CD14-positive monocyte (primary cell): ENCODE measurements around the gene KCTD16. TPM values are rescaled to one million over a fixed set of nuclear protein-coding genes. Genes with fewer than 3 reads are reported as not detected.

Source experiments
- DNase-seq, 3 donors: peaks; one replicate each; pipeline ENCODE4 v3.0.0-alpha.2; 2011 to 2022
- H2AFZ ChIP-seq: 2 replicates; pipeline ENCODE4 v1.6.0; 2012; ENCODE audit warnings: mild to moderate bottlenecking, low read depth, low read length, inconsistent platforms; ENCODE audit not compliant: insufficient read depth, poor library complexity, severe bottlenecking
- H3K27ac ChIP-seq, 2 donors: 1 replicate in 1 of 2; 2 replicates in 1 of 2; pipeline ENCODE4 v1.5.1; 2012 to 2013; ENCODE audit warnings: low read length in 2 of 2, control low read depth in 1 of 2, inconsistent platforms in 1 of 2, low read depth in 1 of 2, mild to moderate bottlenecking in 1 of 2
- H3K27me3 ChIP-seq, 2 donors: one replicate each; pipeline versions ENCODE4 v1.6.0 to v1.6.1; 2011 to 2013; ENCODE audit warnings: low read length in 2 of 2; ENCODE audit not compliant: control insufficient read depth in 2 of 2, insufficient read depth in 2 of 2
- H3K36me3 ChIP-seq, 2 donors: replicated peaks in 1 of 2; 1 replicate in 1 of 2; 2 replicates in 1 of 2; pipeline versions ENCODE4 v1.5.1 to v1.6.1; 2012 to 2013; ENCODE audit warnings: low read length in 2 of 2, control low read depth in 1 of 2, inconsistent platforms in 1 of 2, mild to moderate bottlenecking in 1 of 2; ENCODE audit not compliant: insufficient read depth in 2 of 2, control insufficient read depth in 1 of 2
- H3K4me1 ChIP-seq, 2 donors: 1 replicate in 1 of 2; 2 replicates in 1 of 2; pipeline versions ENCODE4 v1.5.1 to v1.6.1; 2012 to 2013; ENCODE audit warnings: low read length in 2 of 2, control low read depth in 1 of 2, inconsistent platforms in 1 of 2, mild to moderate bottlenecking in 1 of 2, moderate library complexity in 1 of 2; ENCODE audit not compliant: insufficient read depth in 2 of 2, control insufficient read depth in 1 of 2
- H3K4me2 ChIP-seq: replicated peaks from 2 replicates; pipeline ENCODE3; 2012; ENCODE audit warnings: low read length, moderate library complexity, mild to moderate bottlenecking; ENCODE audit not compliant: poor library complexity, severe bottlenecking; ENCODE audit errors: extremely low read depth
- H3K4me3 ChIP-seq, 3 experiments: fragments of 200-600 bp in 1 of 3; sonication (generic) in 1 of 3; replicated peaks in 1 of 3; 1 replicate in 2 of 3; 2 replicates in 1 of 3; pipeline ENCODE4 v1.5.1; 2011 to 2013; ENCODE audit warnings: low read length in 3 of 3, mild to moderate bottlenecking in 3 of 3, control low read depth in 2 of 3, low read depth in 2 of 3, inconsistent platforms in 1 of 3, moderate library complexity in 1 of 3
- H3K79me2 ChIP-seq: 2 replicates; pipeline ENCODE4 v1.6.0; 2012; ENCODE audit warnings: mild to moderate bottlenecking, control low read depth, inconsistent platforms, low read length, moderate library complexity; ENCODE audit not compliant: insufficient read depth
- H3K9ac ChIP-seq: 2 replicates; pipeline ENCODE4 v1.6.0; 2017; ENCODE audit warnings: low read length, mild to moderate bottlenecking; ENCODE audit not compliant: insufficient read depth, poor library complexity, severe bottlenecking
- H3K9me3 ChIP-seq, 2 donors: replicated peaks in 1 of 2; 1 replicate in 1 of 2; 2 replicates in 1 of 2; pipeline versions ENCODE4 v1.5.1 to v1.6.1; 2012 to 2013; ENCODE audit warnings: low read length in 2 of 2, control low read depth in 1 of 2; ENCODE audit not compliant: control insufficient read depth in 1 of 2, insufficient read depth in 1 of 2
- H4K20me1 ChIP-seq: 2 replicates; pipeline ENCODE4 v1.6.0; 2012; ENCODE audit warnings: mild to moderate bottlenecking, low read length, control low read depth, moderate library complexity; ENCODE audit not compliant: insufficient read depth
- H3K27ac Mint-ChIP-seq, 7 donors: one replicate each; pipeline ENCODE4 v1.8.0; 2020; ENCODE audit warnings: mild to moderate bottlenecking in 7 of 7, mixed read lengths in 7 of 7, moderate library complexity in 6 of 7, inconsistent platforms in 2 of 7
- H3K27me3 Mint-ChIP-seq, 3 donors: one replicate each; pipeline ENCODE4 v1.8.0; 2021 to 2022; ENCODE audit warnings: low read depth in 3 of 3, mild to moderate bottlenecking in 3 of 3, mixed read lengths in 3 of 3, moderate library complexity in 3 of 3, inconsistent platforms in 1 of 3
- H3K36me3 Mint-ChIP-seq, 2 donors: one replicate each; pipeline ENCODE4 v1.8.0; 2020; ENCODE audit warnings: mixed read lengths in 2 of 2, inconsistent platforms in 1 of 2, mild to moderate bottlenecking in 1 of 2
- H3K4me1 Mint-ChIP-seq: one replicate; pipeline ENCODE4 v1.8.0; 2020; ENCODE audit warnings: mild to moderate bottlenecking, mixed read lengths
- H3K4me3 Mint-ChIP-seq, 2 donors: one replicate each; pipeline ENCODE4 v1.8.0; 2020; ENCODE audit warnings: mild to moderate bottlenecking in 2 of 2, mixed read lengths in 2 of 2, moderate library complexity in 1 of 2
- H3K9me3 Mint-ChIP-seq, 7 donors: one replicate each; pipeline ENCODE4 v1.8.0; 2020 to 2022; ENCODE audit warnings: mixed read lengths in 7 of 7, mild to moderate bottlenecking in 6 of 7, moderate library complexity in 6 of 7, inconsistent platforms in 2 of 7
- CTCF ChIP-seq: fragments of 200-600 bp; IDR thresholded peaks from one replicate; pipeline ENCODE4 v1.8.0; 2022; ENCODE audit warnings: antibody characterized with exemption, mild to moderate bottlenecking
- WGBS: methylation state at CpG from one replicate; pipeline ENCODE4 v1.1.5; 2013; ENCODE audit warnings: missing lambda C conversion rate; ENCODE audit not compliant: insufficient coverage; 5-methylcytosine and 5-hydroxymethylcytosine counted together
- intact Hi-C, 2 donors: fragments of 100-400 bp; cut with micrococcal nuclease; formaldehyde crosslinking; loops; one replicate each; pipeline versions ENCODE4 v1.15.0 to v1.15.1; 2023
- polyA plus RNA-seq, 3 donors: library from polyadenylated mRNA; depleted of rRNA in 1 of 3; unstranded in 2 of 3; stranded (reverse) in 1 of 3; fragments of 300-500 nt in 2 of 3; fragments of >200 nt in 1 of 3; fragmentation: Illumina TruSeq in 2 of 3; gene quantifications; 1 replicate in 2 of 3; 2 replicates in 1 of 3; pipeline ENCODE4 v1.2.3, GENCODE V29; 2012 to 2021

Gene KCTD16
- polyA plus RNA-seq, 3 donors: not detected

DNA sequence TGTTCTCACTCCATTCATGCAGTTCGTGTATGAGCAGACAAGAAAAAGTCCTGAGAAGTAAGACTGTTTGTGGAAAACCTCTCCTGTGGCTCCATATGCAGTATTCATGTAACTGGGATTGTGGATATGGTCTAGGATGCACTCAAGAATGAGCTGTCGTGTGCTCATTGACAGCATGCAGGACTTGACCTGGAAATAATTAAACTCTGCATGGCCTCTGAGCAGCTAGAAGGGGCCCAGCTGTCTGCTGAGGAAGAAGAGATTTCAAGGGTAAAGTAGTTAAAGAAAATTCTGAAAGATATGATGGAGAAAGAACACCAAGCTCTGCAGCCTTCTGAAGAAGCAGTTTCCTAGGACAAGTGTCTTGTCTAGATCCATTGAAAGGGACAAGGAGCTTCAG, 89.4 kb downstream of the KCTD16 start:
- Histone ChIP-seq H3K9me3 (no peaks in the 10 kb centered on the region), H3K4me2 (no peak overlapping the region), H3K4me1 (no peaks in the 10 kb centered on the region), H3K27ac (no peak overlapping the region), H2AFZ (no peak overlapping the region), H3K4me3 (no peak overlapping the region), H3K36me3 (no peaks in the 10 kb centered on the region), H3K27me3 (no peaks in the 10 kb centered on the region), H3K79me2 (no peaks in the 10 kb centered on the region), H3K9ac (no peak overlapping the region), H4K20me1 (no peaks in the 10 kb centered on the region)
- no peak for DNase-seq
- intact Hi-C loops: no loop called here
- H3K27me3 Mint-ChIP-seq: peaks cover 0 to 1% (median 0%) of the 10 kb centered on the region in 3 donors
- WGBS: 100% methylated on average over 1 of the region's 2 CpGs
- H3K9me3 Mint-ChIP-seq: peaks cover 0 to 2% (median 0%) of the 10 kb centered on the region in 7 donors
- TF ChIP-seq CTCF: no peak
- no peak overlapping the region for H3K27ac Mint-ChIP-seq
- H3K4me3 Mint-ChIP-seq: no peak overlapping the region
- no peaks in the 10 kb centered on the region for H3K36me3 Mint-ChIP-seq
- no peaks in the 10 kb centered on the region for H3K4me1 Mint-ChIP-seq

GRCh38 chr5:144265643-144266247, 95.1 kb downstream of the KCTD16 start:
- no peak for DNase-seq
- H3K27me3 Mint-ChIP-seq: peaks cover 0 to 4% (median 0%) of the 10 kb centered on the region in 3 donors
- H3K4me3 Mint-ChIP-seq: no peak overlapping the region
- H3K4me1 ChIP-seq: no peaks in the 10 kb centered on the region
- no peak overlapping the region for H2AFZ ChIP-seq
- H3K4me3 ChIP-seq: no peak overlapping the region
- no peaks in the 10 kb centered on the region for H3K36me3 Mint-ChIP-seq
- intact Hi-C loops: no loop called here
- no peak overlapping the region for H3K27ac ChIP-seq
- H3K27me3 ChIP-seq: no peaks in the 10 kb centered on the region
- no peak for TF ChIP-seq CTCF
- H3K9me3 Mint-ChIP-seq: peaks cover 0 to 9% (median 3%) of the 10 kb centered on the region in 7 donors
- no CpG with 5 or more reads among the region's 3 CpGs for WGBS
- no peaks in the 10 kb centered on the region for H4K20me1 ChIP-seq
- H3K9me3 ChIP-seq: no peaks in the 10 kb centered on the region
- no peak overlapping the region for H3K9ac ChIP-seq
- no peaks in the 10 kb centered on the region for H3K79me2 ChIP-seq
- H3K4me2 ChIP-seq: no peak overlapping the region
- no peak overlapping the region for H3K27ac Mint-ChIP-seq
- no peaks in the 10 kb centered on the region for H3K4me1 Mint-ChIP-seq
- no peaks in the 10 kb centered on the region for H3K36me3 ChIP-seq
